Activated naive CD8-positive, alpha-beta T cell treated with anti-CD3 and anti-CD28 coated beads, Interleukin-2, amount 50 U/mL, for 16 hours (primary cell): ENCODE results near the gene TFG.

Source experiments
- DNase-seq: peaks from one replicate; pipeline ENCODE4 v3.0.0-alpha.2; 2020; ENCODE audit warnings: low read depth, low spot score

TFG gene

GRCh38 chr3:100706365-100706764 is 2.9 kb upstream of the TFG start:
- no peak for DNase-seq

DNA sequence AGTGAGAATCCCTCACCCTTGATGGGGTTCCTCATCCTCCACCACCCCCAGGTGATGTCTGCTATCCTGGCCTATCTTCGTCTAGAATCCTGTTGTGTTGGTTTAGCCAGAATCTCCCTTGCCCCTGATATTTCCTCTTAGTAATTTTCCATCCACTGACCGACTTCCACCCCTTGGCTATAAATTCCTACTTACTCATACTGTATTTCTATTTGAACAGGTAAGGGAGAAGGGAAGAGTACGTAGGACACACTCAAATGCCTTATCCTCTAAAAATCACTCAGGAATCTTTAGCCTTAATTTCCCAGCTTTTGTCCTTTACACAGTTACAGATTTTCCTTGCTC is 678 bp upstream of the TFG start:
- no peak for DNase-seq

- no peak for DNase-seq
These were observed 557 bp downstream of the TFG start for GRCh38 chr3:100709842-100710260.

DNA sequence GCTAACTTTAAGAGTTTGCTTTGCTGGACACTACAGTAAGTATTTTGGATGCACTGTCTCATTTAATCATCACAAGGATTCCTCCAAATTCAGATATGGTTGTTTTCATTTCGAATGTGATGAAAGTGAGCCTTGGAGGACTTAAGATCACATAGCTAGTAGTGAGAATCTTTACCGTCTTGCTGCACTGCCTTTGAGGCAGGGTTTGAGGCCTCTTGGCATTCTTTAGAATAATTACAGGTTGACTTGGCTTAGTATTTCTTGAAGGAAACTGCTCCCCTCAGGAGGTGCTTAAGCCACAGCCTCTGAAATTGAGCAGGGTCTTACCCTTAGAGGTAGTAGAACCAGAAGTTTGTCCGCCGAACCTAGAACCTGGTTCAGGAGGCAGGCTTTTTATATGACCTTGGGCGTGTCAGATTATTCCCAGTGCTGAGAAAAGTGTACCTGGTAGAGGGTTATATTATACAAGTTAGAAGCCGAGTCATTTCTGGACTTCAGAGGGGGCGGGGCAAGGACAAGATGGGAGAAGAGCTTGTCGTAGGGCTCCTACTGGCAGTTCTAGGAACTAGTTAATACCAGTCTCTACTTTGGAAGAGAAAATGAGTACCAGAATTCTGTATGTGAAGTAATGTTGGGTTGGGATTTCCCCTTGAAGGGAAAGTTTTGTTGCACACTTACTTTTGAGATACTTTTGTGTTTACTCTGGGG is 1.1 kb downstream of the TFG start:
- DNase-seq: peak; percentile 11

GRCh38 chr3:100715176-100715575 is 5.9 kb downstream of the TFG start:
- DNase-seq: no peak

- no peak for DNase-seq
These were observed 7.8 kb downstream of the TFG start for GRCh38 chr3:100717063-100717462.

DNA sequence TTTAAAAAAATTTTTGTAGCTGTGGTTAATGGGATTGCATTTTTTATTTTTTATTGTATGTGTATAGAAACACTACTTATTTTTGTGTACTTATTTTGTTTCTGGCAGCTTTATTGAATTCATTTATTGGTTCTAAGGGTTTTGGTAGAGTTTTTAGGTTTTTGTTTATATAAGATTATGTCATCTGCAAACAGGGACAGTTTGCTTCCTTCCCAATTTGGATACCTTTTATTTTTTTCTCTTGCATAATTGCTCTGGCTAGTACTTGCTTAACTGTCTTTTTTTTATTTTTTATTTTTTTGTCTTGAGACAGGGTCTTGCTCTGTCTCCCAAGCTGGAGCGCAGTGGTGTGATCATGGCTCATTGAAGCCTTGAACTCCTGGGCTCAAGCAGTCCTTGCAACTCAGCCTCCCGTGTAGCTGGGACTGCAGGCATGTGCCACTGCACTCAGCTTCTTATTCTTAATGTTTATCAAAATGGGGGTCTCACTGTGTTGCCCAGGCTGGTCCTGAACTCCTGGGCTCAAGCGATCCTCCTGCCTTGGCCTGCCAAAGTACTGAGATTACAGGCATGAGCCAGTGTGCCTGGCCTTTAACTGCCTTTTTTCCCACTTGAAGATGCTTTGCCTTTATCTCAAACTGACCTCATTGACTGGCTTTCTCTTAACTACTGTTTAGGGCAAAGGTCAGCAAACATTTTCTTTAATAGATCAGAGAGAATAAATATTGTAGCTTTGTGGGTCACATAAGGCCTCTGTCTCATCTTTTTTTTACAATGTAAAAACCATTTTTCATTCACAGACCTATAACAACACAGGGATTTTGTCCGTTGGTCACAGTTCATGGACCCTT is 8.6 kb downstream of the TFG start:
- no peak for DNase-seq

GRCh38 chr3:100719136-100719535 is 9.8 kb downstream of the TFG start:
- DNase-seq: no peak

GRCh38 chr3:100720426-100720825 is 11.1 kb downstream of the TFG start:
- DNase-seq: no peak

GRCh38 chr3:100725935-100726513 is 16.7 kb downstream of the TFG start:
- no peak for DNase-seq

GRCh38 chr3:100726706-100727105 is 17.4 kb downstream of the TFG start:
- DNase-seq: no peak

DNA sequence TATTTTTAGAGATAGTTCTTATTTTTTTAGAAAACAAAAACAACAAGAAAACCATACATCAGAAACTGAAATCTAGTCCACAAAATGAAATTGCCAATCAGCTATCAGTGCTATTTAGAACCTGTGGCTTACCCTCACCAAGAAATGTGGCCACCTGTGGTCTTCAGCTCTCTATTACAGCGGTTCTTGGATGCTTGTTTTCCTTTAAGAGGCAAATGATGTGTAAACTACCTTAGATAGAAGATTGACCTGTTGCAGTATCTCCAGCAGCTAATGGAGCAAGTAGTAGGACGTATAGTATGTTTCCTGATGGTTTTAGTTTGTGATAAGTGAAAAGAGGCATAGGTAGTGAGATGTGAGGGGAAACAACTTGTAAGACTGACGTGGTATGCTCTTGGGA is 21.2 kb downstream of the TFG start:
- DNase-seq: no peak

- DNase-seq: no peak
These were observed 23.1 kb downstream of the TFG start for GRCh38 chr3:100732435-100732834.

DNA sequence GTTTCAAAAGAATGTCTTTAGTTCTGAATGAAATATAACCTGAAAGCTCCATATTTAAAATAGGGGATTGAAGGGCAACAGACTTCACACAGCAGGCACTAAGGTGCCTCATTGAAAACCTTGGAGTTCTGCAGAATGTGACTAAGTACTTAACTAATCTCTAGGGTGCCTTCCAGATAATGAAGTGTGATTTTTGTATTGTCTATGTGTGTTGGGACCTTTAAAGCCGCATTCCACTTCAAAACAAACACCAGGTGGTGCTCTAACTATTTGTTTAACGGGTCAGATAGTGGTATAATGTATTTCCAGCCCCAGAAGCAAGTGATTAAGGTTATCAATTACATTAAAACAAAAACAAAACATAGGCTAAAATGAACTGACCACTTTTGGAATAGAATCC is 28.0 kb downstream of the TFG start:
- no peak for DNase-seq

DNA sequence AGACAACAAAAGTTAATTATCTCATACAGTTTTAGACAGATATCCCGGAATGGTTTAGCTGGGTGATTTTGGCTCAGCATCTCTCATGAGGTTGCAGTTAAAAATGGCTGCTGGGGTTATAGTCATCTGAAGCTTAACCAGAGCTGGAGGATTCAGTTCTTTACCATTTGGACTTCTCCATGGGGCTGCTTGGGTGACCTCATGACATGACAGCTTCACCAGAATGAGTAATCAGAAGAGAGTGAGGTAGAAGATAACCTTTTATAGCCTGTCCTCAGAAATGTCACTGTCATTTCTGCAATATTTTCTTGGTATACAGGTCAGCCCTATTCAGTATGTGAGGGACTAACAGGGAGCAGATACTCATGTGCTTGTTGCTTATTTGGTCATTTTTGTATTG is 30.9 kb downstream of the TFG start:
- no peak for DNase-seq

- no peak for DNase-seq
These were observed 34.2 kb downstream of the TFG start for GRCh38 chr3:100743535-100743934.

DNA sequence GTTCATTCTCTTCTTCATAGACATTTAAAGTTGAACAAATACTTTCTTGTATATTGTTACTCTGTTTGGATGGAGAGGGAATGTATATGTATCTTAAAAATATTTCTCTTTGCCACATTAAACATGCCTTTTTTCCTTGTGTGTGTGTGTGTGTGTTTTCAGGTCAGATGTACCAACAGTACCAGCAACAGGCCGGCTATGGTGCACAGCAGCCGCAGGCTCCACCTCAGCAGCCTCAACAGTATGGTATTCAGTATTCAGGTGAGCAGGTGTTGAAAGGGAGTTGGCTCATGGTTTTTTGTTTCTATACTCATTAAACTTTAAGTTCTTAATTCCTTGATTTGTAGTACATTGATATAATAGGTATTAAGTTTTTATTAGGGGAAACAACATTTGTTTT is 35.4 kb downstream of the TFG start:
- no peak for DNase-seq

GRCh38 chr3:100745617-100746016 is 36.3 kb downstream of the TFG start:
- DNase-seq: no peak

DNA sequence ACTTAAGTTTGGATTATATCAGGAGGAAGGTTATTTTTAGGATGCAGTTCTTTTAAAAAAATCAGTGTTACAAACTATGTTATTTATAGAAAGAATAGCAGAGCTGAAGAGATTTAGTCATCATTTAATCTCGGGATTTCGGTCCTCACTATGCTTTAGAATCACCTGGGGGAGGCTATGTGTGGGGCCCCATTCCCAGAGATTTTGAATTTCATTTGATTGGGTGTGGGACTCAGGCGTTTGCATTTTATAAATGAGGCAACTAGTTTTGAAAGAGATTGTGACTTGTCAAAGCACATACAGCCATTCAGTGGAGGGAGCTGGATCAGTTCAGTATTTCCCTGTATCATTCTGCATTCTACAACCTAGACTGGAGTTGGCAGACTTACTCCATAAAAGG is 36.8 kb downstream of the TFG start:
- DNase-seq: no peak

GRCh38 chr3:100748220-100748619 is 38.9 kb downstream of the TFG start:
- no peak for DNase-seq

- no peak for DNase-seq
These were observed 39.7 kb downstream of the TFG start for GRCh38 chr3:100748967-100749366.

DNA sequence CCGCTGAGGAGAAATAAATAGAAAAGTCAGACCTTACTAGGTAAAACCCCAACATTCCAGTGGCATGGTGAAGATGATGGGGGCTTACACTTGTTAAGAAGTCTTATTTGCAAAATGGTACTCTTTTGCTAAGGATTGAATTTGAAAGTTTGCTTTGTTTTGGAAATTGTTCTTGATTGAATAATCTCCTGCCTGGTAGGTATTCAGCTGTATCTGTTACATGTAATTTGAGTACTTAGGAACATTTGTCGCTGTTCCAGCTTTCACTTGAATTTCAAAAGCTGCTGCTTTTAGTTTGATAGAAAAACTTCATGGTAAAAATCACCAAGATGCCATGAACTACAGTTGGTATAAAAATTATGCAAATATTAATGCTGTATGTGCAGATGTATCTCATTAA is 44.6 kb downstream of the TFG start:
- DNase-seq: no peak
